ENCODE results near the gene SNX20.

Gene SNX20

DNA sequence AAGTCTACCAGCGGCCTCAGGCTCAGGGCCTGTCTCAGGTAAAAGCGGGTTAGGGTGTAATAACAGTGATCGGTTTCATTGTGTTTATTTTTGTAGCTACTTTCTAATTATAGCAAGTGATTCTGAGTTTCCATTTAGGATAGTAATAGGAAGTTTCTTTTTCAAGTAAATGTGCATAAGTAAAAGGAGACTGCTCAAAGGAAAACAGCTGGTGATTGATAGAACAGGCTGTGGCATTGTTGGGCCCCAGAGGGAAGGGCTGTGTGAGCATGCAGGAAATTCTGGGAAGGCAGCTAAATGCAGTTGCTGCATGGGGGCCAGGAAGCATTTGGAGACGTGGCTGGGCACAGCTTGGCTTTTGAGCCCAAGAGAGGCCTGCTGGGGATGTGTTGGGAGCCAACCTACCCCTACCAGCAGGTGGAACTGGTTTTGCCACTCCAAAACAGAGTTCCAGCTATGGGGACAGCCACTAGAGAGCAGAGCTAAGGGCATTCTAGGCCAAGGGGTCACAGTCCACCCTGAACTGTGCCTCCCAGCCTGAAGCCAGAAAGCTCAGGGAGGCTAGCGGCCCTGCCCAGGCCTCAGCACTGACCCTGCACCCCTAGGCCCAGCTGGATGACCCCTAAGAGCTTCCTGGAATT, 12.6 kb downstream of the SNX20 start:
- H3K4me1 ChIP-seq (ENCODE audit: insufficient read depth, low read length) = peaks cover 2% of the 10 kb centered on the region
- H2AFZ ChIP-seq (ENCODE audit: low read depth, low read length) = no peak overlapping the region
- H3K9me3 ChIP-seq (ENCODE audit: low read length) = peaks cover 12% of the 10 kb centered on the region
- H3K27me3 ChIP-seq (ENCODE audit: insufficient read depth, low read length) = no peaks in the 10 kb centered on the region
- no peaks in the 10 kb centered on the region for H3K36me3 ChIP-seq (ENCODE audit: insufficient read depth, low read length)
- no peak overlapping the region for H3K4me3 ChIP-seq (ENCODE audit: low read length)

DNA sequence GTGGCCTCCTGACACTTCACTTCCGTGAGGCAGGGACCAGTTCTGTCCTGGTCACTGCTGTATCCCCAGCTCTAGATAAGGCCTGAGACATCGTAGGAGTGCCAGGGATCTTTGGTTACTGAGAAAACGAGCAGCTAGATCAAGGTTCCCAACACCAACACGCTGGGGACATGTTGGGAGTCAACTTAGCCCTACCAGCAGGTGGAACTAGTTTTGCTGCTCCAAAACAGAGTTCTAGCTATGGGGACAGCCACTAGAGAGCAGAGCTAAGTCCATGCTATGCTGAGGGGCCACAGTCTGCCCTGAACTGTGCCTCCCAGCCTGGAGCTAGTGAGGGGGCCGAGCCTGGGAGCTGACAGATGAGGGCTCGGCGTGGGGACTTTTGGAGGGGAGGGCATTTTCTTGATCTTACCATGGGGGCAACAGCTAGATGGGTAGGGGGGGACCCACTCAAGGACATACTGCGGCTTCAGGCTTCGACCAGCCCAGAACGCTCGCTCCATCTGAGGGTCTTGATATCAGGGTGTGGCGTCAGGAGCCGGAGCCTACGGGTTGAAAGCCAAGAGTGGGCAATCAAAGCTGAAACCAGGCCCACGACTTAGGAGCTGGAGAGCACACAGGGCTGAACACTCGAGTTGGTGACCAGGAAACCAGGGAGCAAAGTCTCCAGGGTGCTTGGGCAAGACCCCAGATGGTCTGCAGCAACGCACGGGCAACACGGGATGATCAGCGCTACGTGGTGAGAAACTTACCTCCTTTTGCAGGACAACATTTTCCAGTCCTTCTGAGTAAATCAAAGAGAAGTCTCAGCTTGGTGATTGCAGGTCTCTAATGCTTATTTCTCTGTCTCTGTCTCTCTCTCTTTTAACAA, 13.4 kb downstream of the SNX20 start:
- no peak overlapping the region for H2AFZ ChIP-seq (ENCODE audit: low read depth, low read length)
- H3K27me3 ChIP-seq (ENCODE audit: insufficient read depth, low read length) = no peaks in the 10 kb centered on the region
- peaks cover 11% of the 10 kb centered on the region for H3K9me3 ChIP-seq (ENCODE audit: low read length)
- H3K4me3 ChIP-seq (ENCODE audit: low read length) = no peak overlapping the region
- peaks cover 2% of the 10 kb centered on the region for H3K4me1 ChIP-seq (ENCODE audit: insufficient read depth, low read length)
- H3K36me3 ChIP-seq (ENCODE audit: insufficient read depth, low read length) = no peaks in the 10 kb centered on the region

DNA sequence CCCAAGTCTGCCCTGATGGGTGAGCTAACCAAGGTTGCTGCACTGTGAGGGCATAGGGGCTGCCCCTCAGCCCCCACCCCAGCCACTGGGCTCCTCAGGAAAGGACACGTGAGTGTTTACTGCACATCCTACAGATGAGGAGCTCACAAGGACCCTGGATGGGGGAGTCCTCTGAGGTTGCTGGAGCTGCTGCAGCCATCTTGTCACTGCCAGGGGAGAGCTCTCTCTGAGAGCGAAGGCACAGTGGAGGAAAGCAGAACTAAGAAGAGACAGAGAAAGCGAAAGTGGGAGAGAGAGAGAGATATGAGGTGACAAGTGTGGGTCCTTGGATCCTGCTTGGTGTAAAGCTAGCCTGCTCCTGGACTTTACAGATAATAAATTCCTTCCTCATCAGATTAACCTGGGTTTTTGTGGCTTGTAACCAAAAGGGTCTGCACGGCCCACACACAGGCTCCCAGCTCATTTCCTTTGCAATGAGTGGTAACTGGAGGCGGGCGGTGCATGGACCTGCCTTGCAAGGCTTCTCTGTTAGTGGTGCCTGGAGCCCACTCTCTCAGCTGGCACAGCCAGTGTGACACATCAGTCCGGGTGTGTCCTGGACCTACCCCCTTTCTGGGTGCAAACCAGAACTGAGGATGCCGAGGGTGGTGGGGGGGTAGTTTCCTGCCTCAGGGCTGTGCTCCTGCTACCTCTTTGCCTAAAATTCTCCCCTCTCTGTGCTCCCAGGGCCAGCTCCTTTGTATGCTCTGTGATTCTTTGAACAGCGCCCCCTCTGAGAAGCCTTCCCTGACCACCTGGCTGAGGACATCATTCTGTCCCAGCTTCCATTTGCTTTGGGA, 14.2 kb downstream of the SNX20 start:
- Histone ChIP-seq H3K27me3 (ENCODE audit: insufficient read depth, low read length) (no peaks in the 10 kb centered on the region), H3K4me1 (ENCODE audit: insufficient read depth, low read length) (peaks cover 2% of the 10 kb centered on the region), H3K9me3 (ENCODE audit: low read length) (peaks cover 5% of the 10 kb centered on the region), H2AFZ (ENCODE audit: low read depth, low read length) (no peak overlapping the region), H3K36me3 (ENCODE audit: insufficient read depth, low read length) (no peaks in the 10 kb centered on the region), H3K4me3 (ENCODE audit: low read length) (no peak overlapping the region)

DNA sequence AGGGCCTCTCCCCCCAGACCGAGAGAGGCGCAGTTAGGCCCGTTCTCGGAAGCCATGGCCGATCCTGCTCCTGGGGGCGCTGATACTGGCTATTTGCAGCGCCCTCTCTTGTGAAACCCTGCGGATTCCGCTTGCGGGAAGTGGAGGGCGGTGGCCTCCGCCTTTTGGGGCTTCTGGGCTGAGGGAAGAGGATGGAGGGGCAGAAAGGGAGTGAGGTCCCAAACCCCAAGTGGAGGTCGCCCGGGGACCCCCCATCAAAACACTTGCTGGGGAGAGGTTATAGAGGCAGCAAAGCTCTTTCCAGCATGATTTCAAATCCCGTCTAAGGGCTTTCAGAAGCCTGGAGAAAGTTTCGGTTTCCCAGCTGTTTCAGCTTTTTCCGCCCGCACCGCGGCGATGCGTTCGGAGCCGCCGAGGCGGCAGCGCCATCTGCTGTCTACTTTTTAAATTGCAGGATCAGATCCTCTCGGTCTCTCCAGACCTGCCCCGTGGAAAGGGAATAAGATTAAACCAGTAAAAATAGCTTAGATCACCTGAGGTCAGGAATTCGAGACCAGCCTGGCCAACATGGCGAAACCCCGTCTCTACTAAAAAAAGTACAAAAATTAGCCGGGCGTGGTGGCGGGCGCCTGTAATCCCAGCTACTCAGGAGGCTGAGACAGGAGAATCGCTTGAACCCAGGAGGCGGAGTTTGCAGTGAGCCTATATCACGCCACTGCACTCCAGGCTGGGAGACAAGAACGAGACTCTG, 15.8 kb downstream of the SNX20 start:
- Histone ChIP-seq H3K9me3 (ENCODE audit: low read length) (no peaks in the 10 kb centered on the region), H3K36me3 (ENCODE audit: insufficient read depth, low read length) (no peaks in the 10 kb centered on the region), H3K4me3 (ENCODE audit: low read length) (no peak overlapping the region), H2AFZ (ENCODE audit: low read depth, low read length) (peak overlapping the region; percentile 55), H3K4me1 (ENCODE audit: insufficient read depth, low read length) (peaks cover 2% of the 10 kb centered on the region), H3K27me3 (ENCODE audit: insufficient read depth, low read length) (no peaks in the 10 kb centered on the region)

DNA sequence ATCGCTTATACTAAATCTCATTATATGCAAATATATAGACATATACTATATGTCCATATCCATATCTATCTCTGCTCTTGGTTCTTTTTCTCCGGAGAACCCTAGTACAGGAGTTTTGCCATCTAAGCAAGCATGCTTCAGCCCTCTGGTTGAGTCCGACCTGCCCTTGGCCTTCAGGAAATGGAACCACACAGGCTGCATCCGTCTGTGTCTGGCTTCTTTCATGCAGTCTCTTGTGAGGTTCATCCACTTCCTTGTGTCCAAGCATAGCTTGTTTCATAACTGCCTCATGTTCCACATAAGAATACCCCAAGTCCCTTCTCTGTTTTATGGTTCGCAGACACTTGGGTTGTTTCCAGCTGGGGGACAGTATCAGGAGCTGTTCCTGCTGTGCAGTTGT, 16.8 kb downstream of the SNX20 start:
- no peaks in the 10 kb centered on the region for H3K27me3 ChIP-seq (ENCODE audit: insufficient read depth, low read length)
- H3K36me3 ChIP-seq (ENCODE audit: insufficient read depth, low read length) = no peaks in the 10 kb centered on the region
- H3K9me3 ChIP-seq (ENCODE audit: low read length) = no peaks in the 10 kb centered on the region
- H2AFZ ChIP-seq (ENCODE audit: low read depth, low read length) = no peak overlapping the region
- peaks cover 2% of the 10 kb centered on the region for H3K4me1 ChIP-seq (ENCODE audit: insufficient read depth, low read length)
- no peak overlapping the region for H3K4me3 ChIP-seq (ENCODE audit: low read length)

DNA sequence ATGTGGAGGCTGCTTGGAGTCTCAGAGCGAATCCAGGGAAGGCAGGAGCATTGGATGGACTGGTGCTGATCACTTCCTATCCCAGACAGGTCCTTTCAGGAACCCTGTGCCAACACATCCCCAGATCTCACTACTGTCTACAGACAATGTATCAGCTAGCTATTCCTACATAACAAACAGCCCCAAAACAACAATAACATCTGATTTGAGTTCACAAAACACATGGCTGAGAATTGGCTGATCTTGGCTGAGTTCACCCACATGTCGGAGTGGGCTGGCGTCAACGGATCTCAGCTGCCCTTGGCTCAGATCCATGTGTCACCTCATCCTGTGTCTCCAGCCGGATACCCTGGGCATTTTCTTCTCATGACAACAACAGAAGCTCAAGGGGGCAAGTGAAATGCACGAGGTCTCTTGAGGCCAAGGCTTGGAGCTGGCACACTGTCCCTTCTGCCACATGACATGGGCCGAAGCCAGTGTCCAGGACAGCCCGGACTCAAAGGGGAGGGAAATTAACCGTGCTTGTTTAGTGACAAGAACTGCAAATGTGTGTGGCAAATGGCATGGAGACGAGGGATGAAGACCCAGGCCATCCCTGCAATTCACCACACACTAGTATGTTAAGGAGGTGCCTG, 18.7 kb downstream of the SNX20 start:
- H2AFZ ChIP-seq (ENCODE audit: low read depth, low read length) = no peak overlapping the region
- no peak overlapping the region for H3K4me3 ChIP-seq (ENCODE audit: low read length)
- H3K9me3 ChIP-seq (ENCODE audit: low read length) = no peaks in the 10 kb centered on the region
- no peaks in the 10 kb centered on the region for H3K4me1 ChIP-seq (ENCODE audit: insufficient read depth, low read length)
- H3K36me3 ChIP-seq (ENCODE audit: insufficient read depth, low read length) = no peaks in the 10 kb centered on the region
- H3K27me3 ChIP-seq (ENCODE audit: insufficient read depth, low read length) = no peaks in the 10 kb centered on the region

DNA sequence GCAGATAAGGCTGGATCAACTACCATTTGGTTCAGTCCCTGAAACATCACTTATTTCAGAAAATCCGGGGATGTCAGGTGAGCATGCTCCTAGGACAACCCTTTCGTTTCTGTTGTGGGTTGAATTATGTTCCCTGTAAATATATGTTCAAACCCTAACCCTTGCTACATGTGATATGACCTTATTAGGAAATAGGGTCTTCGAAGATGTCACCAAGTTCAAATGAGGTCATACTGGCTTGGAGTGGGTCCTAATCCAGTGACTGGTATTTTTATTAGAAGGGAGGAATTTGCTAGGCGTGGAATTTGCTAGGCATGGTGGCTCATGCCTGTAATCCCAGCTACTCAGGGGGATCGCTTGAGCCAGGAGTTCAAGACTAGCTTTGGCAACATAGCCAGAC, 21.3 kb downstream of the SNX20 start:
- Histone ChIP-seq H2AFZ (ENCODE audit: low read depth, low read length) (no peak overlapping the region), H3K36me3 (ENCODE audit: insufficient read depth, low read length) (no peaks in the 10 kb centered on the region), H3K4me3 (ENCODE audit: low read length) (no peak overlapping the region), H3K4me1 (ENCODE audit: insufficient read depth, low read length) (no peaks in the 10 kb centered on the region), H3K27me3 (ENCODE audit: insufficient read depth, low read length) (no peaks in the 10 kb centered on the region), H3K9me3 (ENCODE audit: low read length) (no peaks in the 10 kb centered on the region)

DNA sequence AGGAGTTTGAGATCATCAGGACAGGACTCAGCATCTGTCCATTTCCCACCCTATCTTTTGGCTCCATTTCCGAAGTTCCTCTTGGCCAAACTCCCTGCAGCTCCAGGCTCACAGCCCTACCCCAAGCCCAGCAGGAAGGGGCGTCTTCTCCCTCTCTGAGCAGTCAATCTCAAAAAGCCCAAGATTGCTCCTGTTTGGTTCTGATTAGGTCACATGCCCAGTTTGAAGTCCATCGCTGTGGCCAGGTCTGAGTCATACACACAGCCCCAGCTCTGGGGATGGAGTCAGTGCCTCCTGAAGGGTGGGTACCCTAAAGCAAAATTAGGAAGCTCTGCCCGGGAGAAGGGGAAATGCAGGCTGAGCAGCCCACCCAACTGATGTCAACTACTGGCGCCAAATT, 23.9 kb downstream of the SNX20 start:
- Histone ChIP-seq H3K4me3 (ENCODE audit: low read length) (no peak overlapping the region), H3K36me3 (ENCODE audit: insufficient read depth, low read length) (no peaks in the 10 kb centered on the region), H2AFZ (ENCODE audit: low read depth, low read length) (no peak overlapping the region), H3K4me1 (ENCODE audit: insufficient read depth, low read length) (no peaks in the 10 kb centered on the region), H3K9me3 (ENCODE audit: low read length) (no peaks in the 10 kb centered on the region), H3K27me3 (ENCODE audit: insufficient read depth, low read length) (no peaks in the 10 kb centered on the region)

DNA sequence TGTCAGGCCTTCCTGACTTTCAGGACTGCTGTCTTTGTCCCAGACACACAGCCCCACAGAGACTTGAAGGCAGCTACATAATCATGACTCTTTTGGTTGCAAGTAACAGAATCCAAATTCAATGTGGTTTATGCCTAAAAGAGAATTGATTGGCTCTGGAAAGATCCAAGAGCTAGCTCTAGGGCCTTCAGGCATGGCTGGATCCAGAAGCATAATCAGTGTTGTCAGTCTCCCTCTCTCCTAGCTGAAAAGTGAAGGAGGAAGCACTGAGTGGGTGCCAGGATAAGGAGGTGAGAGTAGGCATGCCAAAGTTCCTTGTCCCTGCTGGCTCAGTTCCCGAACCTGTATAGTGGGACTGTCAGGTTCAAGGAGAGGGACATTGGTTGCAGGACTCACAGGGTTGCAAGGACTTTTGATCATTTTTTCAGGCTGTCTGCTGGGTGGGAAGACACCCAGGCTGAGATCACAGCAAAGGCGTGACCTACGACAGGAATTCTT, 25.5 kb downstream of the SNX20 start:
- H2AFZ ChIP-seq (ENCODE audit: low read depth, low read length) = no peak overlapping the region
- no peaks in the 10 kb centered on the region for H3K4me1 ChIP-seq (ENCODE audit: insufficient read depth, low read length)
- H3K27me3 ChIP-seq (ENCODE audit: insufficient read depth, low read length) = no peaks in the 10 kb centered on the region
- no peak overlapping the region for H3K4me3 ChIP-seq (ENCODE audit: low read length)
- no peaks in the 10 kb centered on the region for H3K36me3 ChIP-seq (ENCODE audit: insufficient read depth, low read length)
- peaks cover 4% of the 10 kb centered on the region for H3K9me3 ChIP-seq (ENCODE audit: low read length)

DNA sequence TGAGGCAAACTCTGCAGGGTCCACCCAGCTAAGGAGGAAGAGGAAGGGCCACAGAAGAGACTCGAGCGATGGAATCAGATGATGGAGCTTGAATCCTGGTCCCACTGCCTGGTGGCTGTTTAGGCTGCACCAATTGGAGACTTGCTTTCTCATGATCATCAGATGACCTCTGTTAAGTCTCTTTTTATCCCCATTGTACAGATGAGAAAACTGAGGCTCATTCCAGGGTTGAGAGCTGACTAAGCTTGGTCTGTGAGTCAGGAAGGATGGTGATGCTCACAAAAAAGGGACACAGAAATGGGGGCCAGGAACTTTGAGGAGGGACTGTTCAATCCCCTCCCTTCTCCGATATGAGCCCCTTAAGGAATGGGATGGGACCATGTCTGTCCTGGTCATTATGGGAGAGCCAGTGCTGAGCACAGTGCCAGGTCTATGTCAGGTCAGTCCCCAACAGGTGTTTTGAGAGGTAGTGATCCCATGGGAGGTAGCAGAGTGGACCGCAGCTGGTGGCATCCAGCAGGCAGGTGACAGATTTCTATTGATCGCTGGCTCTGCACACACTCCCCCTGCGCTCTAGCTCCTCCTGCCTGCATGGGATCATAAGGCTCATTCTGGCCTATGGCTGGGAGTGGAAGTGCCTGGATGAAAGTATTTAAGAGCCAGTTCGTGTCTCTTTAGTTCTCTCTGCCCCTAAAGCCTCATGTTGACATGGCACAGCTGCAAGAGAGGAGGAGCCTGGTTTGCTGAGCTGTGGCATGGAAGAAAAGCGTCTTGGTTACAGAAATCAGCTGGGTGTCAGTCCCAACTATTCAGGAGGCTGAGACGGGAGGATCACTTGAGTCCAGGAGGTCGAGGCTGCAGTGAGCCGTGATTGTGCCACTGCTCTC, 27.2 kb downstream of the SNX20 start:
- H2AFZ ChIP-seq (ENCODE audit: low read depth, low read length) = no peak overlapping the region
- no peaks in the 10 kb centered on the region for H3K36me3 ChIP-seq (ENCODE audit: insufficient read depth, low read length)
- H3K27me3 ChIP-seq (ENCODE audit: insufficient read depth, low read length) = no peaks in the 10 kb centered on the region
- no peak overlapping the region for H3K4me3 ChIP-seq (ENCODE audit: low read length)
- H3K4me1 ChIP-seq (ENCODE audit: insufficient read depth, low read length) = no peaks in the 10 kb centered on the region
- peaks cover 4% of the 10 kb centered on the region for H3K9me3 ChIP-seq (ENCODE audit: low read length)

DNA sequence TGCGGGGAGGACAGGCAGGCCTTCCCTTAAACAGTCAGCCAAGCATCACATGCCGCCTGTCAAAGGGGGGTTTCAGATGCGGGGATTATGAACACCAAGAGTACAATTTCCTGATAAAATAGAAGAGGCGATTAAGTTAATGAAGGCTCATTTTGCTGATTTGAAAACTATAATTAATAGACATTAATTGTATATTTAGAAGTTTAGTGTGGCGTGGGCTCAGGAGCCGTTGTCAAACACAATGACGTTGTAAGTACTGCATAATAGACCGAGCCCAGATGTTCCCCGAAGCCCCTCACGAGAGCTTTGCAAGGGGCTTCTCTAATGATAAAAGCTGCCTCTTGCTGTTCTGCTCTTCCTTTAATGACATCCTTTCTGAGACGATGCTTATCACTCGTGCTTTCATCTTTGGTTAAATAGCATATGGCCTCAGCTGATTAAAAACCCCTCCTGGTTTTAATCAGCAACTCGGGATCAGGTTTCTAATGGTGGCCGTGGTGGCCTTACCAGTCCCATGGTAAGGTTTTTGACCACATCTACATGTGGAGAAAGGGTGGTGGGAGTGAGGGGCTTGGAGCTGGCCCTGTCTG, 28.2 kb downstream of the SNX20 start:
- Histone ChIP-seq H3K4me1 (ENCODE audit: insufficient read depth, low read length) (no peaks in the 10 kb centered on the region), H3K9me3 (ENCODE audit: low read length) (peaks cover 4% of the 10 kb centered on the region), H3K27me3 (ENCODE audit: insufficient read depth, low read length) (no peaks in the 10 kb centered on the region), H3K36me3 (ENCODE audit: insufficient read depth, low read length) (no peaks in the 10 kb centered on the region), H3K4me3 (ENCODE audit: low read length) (no peak overlapping the region), H2AFZ (ENCODE audit: low read depth, low read length) (no peak overlapping the region)

All from neuron (in vitro differentiated cells).